Measurements from ENCODE around the gene SNAI3.
"Not testable (repeated sequence)": the region's sequence is repeated elsewhere in the genome, so short reads cannot be mapped to it uniquely, and the experiment has no call there.

The SNAI3 gene

GRCh38 chr16:88690341-88691128, 4.2 kb upstream of the SNAI3 start:
- no peak for DNase-seq

- no peak for DNase-seq
Measured at GRCh38 chr16:88688013-88688778, 1.9 kb upstream of the SNAI3 start.

- no peak for DNase-seq
Measured at GRCh38 chr16:88687676-88688012, 1.3 kb upstream of the SNAI3 start.

- DNase-seq = no peak
Measured at GRCh38 chr16:88687254-88687576, 908 bp upstream of the SNAI3 start.

- peak; percentile 74 for DNase-seq
Measured at GRCh38 chr16:88686062-88686438, 257 bp downstream of the SNAI3 start.

GRCh38 chr16:88685156-88686061, 898 bp downstream of the SNAI3 start:
- peak; percentile 85 for DNase-seq

GRCh38 chr16:88684569-88685155, 1.6 kb downstream of the SNAI3 start:
- no peak for DNase-seq

GRCh38 chr16:88681709-88682451, 4.4 kb downstream of the SNAI3 start:
- DNase-seq = peak; percentile 85

GRCh38 chr16:88681084-88681680, 5.1 kb downstream of the SNAI3 start:
- peak; percentile 70 for DNase-seq

GRCh38 chr16:88680554-88681083, 5.7 kb downstream of the SNAI3 start:
- DNase-seq = no peak

- no peak for DNase-seq
Measured at GRCh38 chr16:88678224-88678979, 7.9 kb downstream of the SNAI3 start.

GRCh38 chr16:88677721-88678120, 8.6 kb downstream of the SNAI3 start:
- DNase-seq = no peak

GRCh38 chr16:88676502-88677242, 9.6 kb downstream of the SNAI3 start:
- DNase-seq = no peak

- no peak for DNase-seq
Measured at GRCh38 chr16:88673716-88674379, 12.5 kb downstream of the SNAI3 start.

GRCh38 chr16:88672776-88673175, 13.5 kb downstream of the SNAI3 start:
- DNase-seq = no peak

- no peak for DNase-seq
Measured at GRCh38 chr16:88671806-88672205, 14.5 kb downstream of the SNAI3 start.

GRCh38 chr16:88669980-88670379, 16.3 kb downstream of the SNAI3 start:
- DNase-seq = no peak

GRCh38 chr16:88669493-88669892, 16.8 kb downstream of the SNAI3 start:
- DNase-seq = not testable (repeated sequence)

- no peak for DNase-seq
Measured at GRCh38 chr16:88667461-88667860, 18.8 kb downstream of the SNAI3 start.

GRCh38 chr16:88665570-88665969, 20.7 kb downstream of the SNAI3 start:
- DNase-seq = no peak
